H1 (cell line): ENCODE measurements around the gene USP30. TPM values are rescaled to one million over a fixed set of nuclear protein-coding genes. Genes with fewer than 3 reads are reported as not detected.

Experiments used
- CTCF ChIA-PET: fragments of 300-600 bp; sonication (Branson Sonifier 250); formaldehyde crosslinking; loops from one replicate; lab custom pipeline; 2021; ENCODE audit not compliant: partially characterized antibody; lab: Charles Lee
- POLR2A ChIA-PET: fragments of 300-600 bp; sonication (Branson Sonifier 250); formaldehyde crosslinking; loops from one replicate; lab custom pipeline; 2021; ENCODE audit warnings: inconsistent platforms; ENCODE audit not compliant: partially characterized antibody; lab: Charles Lee
- DNase-seq, 2 experiments: peaks; one replicate each; pipeline versions ENCODE4 v3.0.0 to v3.0.0-alpha.2; 2010 to 2022; ENCODE audit warnings: low spot score in 2 of 2, low read depth in 1 of 2, mixed read lengths in 1 of 2
- FAIRE-seq: peaks from 2 replicates; lab custom pipeline; 2011; peaks lifted over from hg19 to GRCh38; lab: Jason Lieb, UNC
- H2AFZ ChIP-seq: 2 replicates; pipeline ENCODE4 v1.8.1; 2012; ENCODE audit warnings: low read length, inconsistent platforms
- H2AK5ac ChIP-seq: 2 replicates; pipeline ENCODE4 v1.6.1; 2013; ENCODE audit warnings: low read depth, low read length
- H2BK120ac ChIP-seq: replicated peaks from 2 replicates; pipeline ENCODE3; 2013; ENCODE audit warnings: low read depth, low read length, inconsistent platforms
- H2BK12ac ChIP-seq: 2 replicates; pipeline ENCODE4 v1.6.1; 2013; ENCODE audit warnings: low read depth, low read length
- H2BK15ac ChIP-seq: 2 replicates; pipeline ENCODE4 v1.6.1; 2013; ENCODE audit warnings: low read length
- H2BK20ac ChIP-seq: 2 replicates; pipeline ENCODE4 v1.6.1; 2013; ENCODE audit warnings: low read length
- H2BK5ac ChIP-seq: 2 replicates; pipeline ENCODE4 v1.6.1; 2013; ENCODE audit warnings: low read depth, low read length
- H3K14ac ChIP-seq: 2 replicates; pipeline ENCODE4 v1.6.1; 2013; ENCODE audit warnings: inconsistent platforms; ENCODE audit not compliant: insufficient read length
- H3K18ac ChIP-seq: 2 replicates; pipeline ENCODE4 v1.6.1; 2013; ENCODE audit warnings: low read length; ENCODE audit errors: extremely low read depth
- H3K23ac ChIP-seq: 2 replicates; pipeline ENCODE4 v1.6.1; 2013; ENCODE audit warnings: inconsistent platforms; ENCODE audit not compliant: insufficient read length
- H3K23me2 ChIP-seq: 2 replicates; pipeline ENCODE4 v1.6.1; 2013; ENCODE audit warnings: low read depth, low read length
- H3K27ac ChIP-seq: 2 replicates; pipeline ENCODE4 v1.6.1; 2011; ENCODE audit warnings: low read depth, low read length, inconsistent platforms
- H3K27me3 ChIP-seq, 4 experiments: replicated peaks in 1 of 4; 1 replicate in 1 of 4; 2 replicates in 3 of 4; pipeline versions ENCODE4 v1.6.1 to v1.8.1; 2011 to 2013; ENCODE audit warnings: low read length in 3 of 4, mild to moderate bottlenecking in 3 of 4, inconsistent platforms in 2 of 4, mixed read lengths in 2 of 4, moderate library complexity in 1 of 4; ENCODE audit not compliant: control insufficient read depth in 3 of 4, insufficient read depth in 3 of 4; ENCODE audit errors: extremely low read depth in 1 of 4
- H3K36me3 ChIP-seq, 4 experiments: 2 replicates each; pipeline versions ENCODE4 v1.6.1 to v1.8.1; 2011 to 2013; ENCODE audit warnings: mild to moderate bottlenecking in 4 of 4, low read length in 3 of 4, moderate library complexity in 2 of 4, control low read depth in 1 of 4, inconsistent platforms in 1 of 4; ENCODE audit not compliant: insufficient read depth in 4 of 4, control insufficient read depth in 2 of 4
- H3K4ac ChIP-seq: replicated peaks from 2 replicates; pipeline ENCODE3; 2013; ENCODE audit warnings: low read length, low read depth, mixed read lengths, inconsistent platforms; ENCODE audit not compliant: insufficient read length
- H3K4me1 ChIP-seq, 4 experiments: replicated peaks in 1 of 4; 1 replicate in 1 of 4; 2 replicates in 3 of 4; pipeline versions ENCODE4 v1.6.1 to v1.8.1; 2011 to 2013; ENCODE audit warnings: low read length in 3 of 4, inconsistent platforms in 2 of 4, mixed read lengths in 1 of 4; ENCODE audit not compliant: insufficient read depth in 4 of 4, control insufficient read depth in 3 of 4
- H3K4me2 ChIP-seq, 2 experiments: 2 replicates each; pipeline versions ENCODE4 v1.6.1 to v1.8.1; 2011 to 2013; ENCODE audit warnings: low read depth in 2 of 2, low read length in 2 of 2, control low read depth in 1 of 2, inconsistent platforms in 1 of 2, mild to moderate bottlenecking in 1 of 2; ENCODE audit not compliant: insufficient read depth in 1 of 2
- H3K4me3 ChIP-seq, 4 experiments: fragments of 200-600, 300-600 bp in 1 of 4; sonication (generic), shearing (Covaris generic), sonication (Bioruptor Twin) in 1 of 4; 2 replicates each; pipeline versions ENCODE4 v1.5.1 to v1.8.1; 2011 to 2016; ENCODE audit warnings: low read length in 4 of 4, low read depth in 3 of 4, control low read depth in 2 of 4, inconsistent platforms in 2 of 4, mild to moderate bottlenecking in 2 of 4, mixed read lengths in 1 of 4, moderate library complexity in 1 of 4; ENCODE audit not compliant: insufficient read depth in 2 of 4; ENCODE audit errors: extremely low read depth in 1 of 4
- H3K56ac ChIP-seq: replicated peaks from 2 replicates; pipeline ENCODE3; 2013; ENCODE audit warnings: low read depth, mild to moderate bottlenecking, mixed read lengths, low read length, inconsistent platforms; ENCODE audit not compliant: insufficient read length
- H3K79me1 ChIP-seq: 2 replicates; pipeline ENCODE4 v1.6.1; 2013; ENCODE audit warnings: low read depth, low read length, control low read depth
- H3K79me2 ChIP-seq, 2 experiments: 2 replicates each; pipeline versions ENCODE4 v1.6.1 to v1.8.1; 2012 to 2013; ENCODE audit warnings: low read length in 2 of 2, mild to moderate bottlenecking in 2 of 2, inconsistent platforms in 1 of 2; ENCODE audit not compliant: insufficient read depth in 2 of 2, control insufficient read depth in 1 of 2
- H3K9ac ChIP-seq, 4 experiments: replicated peaks in 1 of 4; 1 replicate in 1 of 4; 2 replicates in 3 of 4; pipeline versions ENCODE4 v1.6.1 to v1.8.1; 2011 to 2013; ENCODE audit warnings: low read depth in 3 of 4, low read length in 3 of 4, control low read depth in 2 of 4, mild to moderate bottlenecking in 2 of 4, moderate library complexity in 2 of 4, inconsistent platforms in 1 of 4; ENCODE audit errors: extremely low read depth in 1 of 4
- H3K9me3 ChIP-seq, 2 experiments: 2 replicates each; pipeline versions ENCODE4 v1.6.1 to v1.8.1; 2012 to 2013; ENCODE audit warnings: mild to moderate bottlenecking in 2 of 2, moderate library complexity in 2 of 2, control low read depth in 1 of 2, inconsistent platforms in 1 of 2, low read depth in 1 of 2, low read length in 1 of 2, mixed read lengths in 1 of 2; ENCODE audit not compliant: insufficient read depth in 2 of 2
- H4K20me1 ChIP-seq, 2 experiments: replicated peaks in 1 of 2; 2 replicates each; pipeline versions ENCODE3 to v1.8.1; 2011 to 2013; ENCODE audit warnings: inconsistent platforms in 2 of 2, low read length in 2 of 2, mild to moderate bottlenecking in 1 of 2; ENCODE audit not compliant: insufficient read depth in 2 of 2, control insufficient read depth in 1 of 2
- H4K5ac ChIP-seq: 2 replicates; pipeline ENCODE4 v1.6.1; 2013; ENCODE audit warnings: low read length, low read depth, mixed read lengths, inconsistent platforms; ENCODE audit not compliant: insufficient read length
- H4K8ac ChIP-seq: 2 replicates; pipeline ENCODE4 v1.8.0; 2013; ENCODE audit warnings: mild to moderate bottlenecking, moderate library complexity, low read length, inconsistent platforms; ENCODE audit not compliant: insufficient read depth; ENCODE audit errors: extremely low read depth
- H4K91ac ChIP-seq: replicated peaks from 2 replicates; pipeline ENCODE3; 2013; ENCODE audit warnings: low read length, mixed read lengths, inconsistent platforms; ENCODE audit not compliant: insufficient read length
- CEBPB ChIP-seq: IDR thresholded peaks from 2 replicates; pipeline ENCODE4 v1.6.1; 2012; ENCODE audit warnings: low read depth, low read length
- MAFK ChIP-seq: IDR thresholded peaks from 2 replicates; pipeline ENCODE4 v1.6.1; 2012; ENCODE audit warnings: low read depth, mild to moderate bottlenecking, improper control_type of control experiment, low read length
- POU5F1 ChIP-seq: IDR thresholded peaks from 2 replicates; pipeline ENCODE4 v1.6.1; 2011; ENCODE audit warnings: low read depth, mild to moderate bottlenecking, low read length, moderate library complexity
- TCF12 ChIP-seq: IDR thresholded peaks from 2 replicates; pipeline ENCODE4 v1.6.1; 2011; ENCODE audit warnings: low read depth, mild to moderate bottlenecking, low read length
- WGBS, 2 experiments: shearing (Covaris generic) in 1 of 2; methylation state at CpG; one replicate each; pipeline versions ENCODE4 v1.1.6 to v1.1.7; 2013 to 2015; ENCODE audit warnings: low lambda C conversion rate in 2 of 2, mixed read lengths in 2 of 2, inconsistent platforms in 1 of 2, low coverage in 1 of 2, missing lambda C conversion rate in 1 of 2; ENCODE audit not compliant: insufficient replicate concordance in 2 of 2, insufficient coverage in 1 of 2, insufficient read length in 1 of 2; ENCODE audit errors: extremely low coverage in 1 of 2, missing lambda C conversion rate in 1 of 2; 5-methylcytosine and 5-hydroxymethylcytosine counted together
- polyA plus RNA-seq, 7 experiments: library from polyadenylated mRNA; depleted of rRNA in 3 of 7; stranded (reverse) in 5 of 7; unstranded in 2 of 7; fragments of >200 nt in 5 of 7; fragments of 200-250 nt in 2 of 7; gene quantifications; 1 replicate in 5 of 7; 2 replicates in 1 of 7; 4 replicates in 1 of 7; pipeline versions ENCODE4 v1.2.1 to v1.2.3, GENCODE V29; 2011 to 2013; ENCODE audit warnings: missing spikeins in 2 of 7, mixed read lengths in 2 of 7
- total RNA-seq: library from RNA; stranded (reverse); fragmentation: NEBNext Ultra II Directional; extraction: Animal tissue kit (Norgen Biotek cat#: 25700); gene quantifications from 2 replicates; pipeline ENCODE4 v1.2.1, GENCODE V29; 2021

The USP30 gene
- total and polyA plus RNA-seq, 2 of the 8 experiments (the other 6 are each of a cell fraction or from before 2014, with no cell fraction given), result 7.0 to 12.2 TPM

DNA sequence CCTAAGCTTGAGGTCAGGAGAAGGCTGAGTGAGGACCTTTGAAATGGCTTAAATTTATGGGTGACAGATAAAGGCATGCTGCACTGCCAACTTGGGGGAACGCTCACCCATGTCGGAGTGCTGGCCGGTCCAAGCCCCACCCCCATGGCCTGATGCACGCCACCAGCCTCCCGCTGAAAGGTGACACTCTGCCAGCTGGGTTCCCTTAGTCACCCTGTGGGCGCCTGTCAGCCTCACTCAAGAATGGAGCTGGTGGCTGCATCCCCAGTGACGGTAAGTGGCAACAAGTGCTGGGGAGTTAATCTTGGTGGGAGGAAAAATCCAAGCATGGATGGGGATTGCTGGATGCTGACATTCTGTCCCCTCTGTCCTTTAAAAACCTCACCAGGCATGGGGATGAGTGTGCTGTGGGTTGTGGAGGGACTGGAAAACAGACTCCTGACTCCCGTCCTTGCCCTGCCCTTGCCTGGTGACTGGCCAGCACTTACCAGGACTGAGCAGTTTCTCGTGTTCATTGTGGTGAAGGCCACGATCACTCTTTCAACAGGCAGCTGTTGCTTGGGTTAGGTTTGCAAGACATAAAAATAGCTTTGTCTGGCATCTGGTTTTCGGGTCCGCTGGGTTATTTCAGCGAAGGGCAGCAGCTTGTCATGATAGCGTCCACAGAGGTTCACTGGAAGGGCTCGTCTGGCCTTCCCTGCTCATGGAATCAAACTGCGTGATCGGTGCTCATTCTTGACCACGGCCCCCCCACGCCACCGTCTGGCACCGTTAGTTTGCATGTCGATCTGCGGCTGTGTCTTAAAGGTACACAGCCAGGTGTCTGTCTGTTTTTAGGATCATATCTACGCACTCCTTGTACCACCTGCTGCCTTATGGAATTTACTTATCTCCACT, 79.0 kb downstream of the USP30 start:
- Histone ChIP-seq H3K4me3 (no peak overlapping the region), H2AFZ (no peak overlapping the region), H3K4me2 (no peak overlapping the region), H3K4me1 (no peaks in the 10 kb centered on the region), H3K18ac (no peak overlapping the region), H3K23me2 (no peaks in the 10 kb centered on the region), H4K5ac (no peak overlapping the region), H3K36me3 (no peaks in the 10 kb centered on the region), H4K8ac (peak overlapping the region; percentile 57), H2BK15ac (no peak overlapping the region; the same call in 1 of the 2 replicates), H2BK5ac (no peak overlapping the region), H3K79me1 (no peaks in the 10 kb centered on the region), H3K23ac (no peak overlapping the region), H4K91ac (no peak overlapping the region), H3K9ac (no peak overlapping the region), H2BK12ac (no peak overlapping the region), H3K27ac (no peak overlapping the region), H2BK120ac (no peak overlapping the region), H3K4ac (no peak overlapping the region), H3K14ac (no peak overlapping the region), H2AK5ac (no peak overlapping the region), H2BK20ac (peak overlapping the region; percentile 48; the same call in 1 of the 2 replicates), H3K56ac (no peak overlapping the region), H3K27me3 (no peaks in the 10 kb centered on the region), H4K20me1 (no peaks in the 10 kb centered on the region), H3K79me2 (no peaks in the 10 kb centered on the region), H3K9me3 (no peaks in the 10 kb centered on the region; a peak in 1 of 4 replicates)
- POLR2A ChIA-PET, result interaction anchor here (1.8 kb wide), 1 partner anchor 17 kb away, joined by 4 read pairs; no protein-coding TSS in a partner anchor
- 81% methylated on average over 24 of the region's 24 CpGs; no CpG with 5 or more reads in 1 of the 2 experiments for WGBS, 2 experiments
- FAIRE-seq (no peak), DNase-seq (no peak)
- CTCF ChIA-PET, result interaction anchor here (0.6 to 1.8 kb wide), 9 partner anchors 9 to 436 kb away, joined by 3 to 10 read pairs (median 3); partner anchors contain the start of gene ACACB
- TF ChIP-seq TCF12 (no peak), POU5F1 (no peak), MAFK (no peak), CEBPB (no peak)
